Lower leg skin (tissue), 4 donors: ENCODE data around the gene C9orf50. TPM values are rescaled to one million over a fixed set of nuclear protein-coding genes. Genes with fewer than 3 reads are reported as not detected.

Source experiments
- DNase-seq, 2 donors: peaks; one replicate each; pipeline ENCODE4 v3.0.0-alpha.2; 2019; ENCODE audit warnings: low spot score in 2 of 2
- H3K4me3 ChIP-seq: fragments of 200-600 bp; sonication (generic); 2 replicates; pipeline ENCODE4 v1.5.1; 2017; ENCODE audit warnings: mild to moderate bottlenecking, low read depth; ENCODE audit not compliant: poor library complexity, severe bottlenecking
- CTCF ChIP-seq, 3 donors: fragments of 450-650 bp; IDR thresholded peaks; one replicate each; pipeline ENCODE4 v1.5.1; 2016; ENCODE audit warnings: antibody characterized with exemption in 3 of 3, mild to moderate bottlenecking in 3 of 3, moderate library complexity in 2 of 3
- POLR2A ChIP-seq, 2 donors: fragments of 450-650 bp; IDR thresholded peaks; one replicate each; pipeline ENCODE4 v1.6.1; 2016 to 2017; ENCODE audit warnings: antibody characterized with exemption in 2 of 2, mild to moderate bottlenecking in 1 of 2, moderate library complexity in 1 of 2
- WGBS, 2 donors: methylation state at CpG; one replicate each; pipeline ENCODE4 v1.1.5; 2018; 5-methylcytosine and 5-hydroxymethylcytosine counted together
- intact Hi-C: fragments of 100-400 bp; cut with DNase I; formaldehyde crosslinking; loops from one replicate; pipeline ENCODE4 v1.15.0; 2023; ENCODE audit warnings: low total_unique reads
- total RNA-seq, 4 donors: library from RNA; depleted of rRNA; stranded (reverse); fragments of >200 nt; gene quantifications; one replicate each; pipeline ENCODE4 v1.1.0, GENCODE V29; 2016

Gene C9orf50
- total RNA-seq, 4 donors from 2014 or later, result not detected

- TF ChIP-seq POLR2A (IDR thresholded peaks at IDR 0.05) (no peak), CTCF (IDR thresholded peaks at IDR 0.05) (no peak)
- DNase-seq, result no peak
- 89 to 90% methylated on average over 6 of the region's 6 CpGs for WGBS, 2 donors
- intact Hi-C loops, result no loop called here
- no peak overlapping the region for H3K4me3 ChIP-seq
Observed at GRCh38 chr9:129590466-129590865, 30.4 kb downstream of the C9orf50 start.

GRCh38 chr9:129587487-129588262, 33.2 kb downstream of the C9orf50 start:
- TF ChIP-seq CTCF (IDR thresholded peaks at IDR 0.05) (no peak), POLR2A (IDR thresholded peaks at IDR 0.05) (no peak)
- intact Hi-C loops, result loop anchor here (10.0 kb wide), 1 partner anchor 73 kb away; no protein-coding TSS in a partner anchor
- no peak overlapping the region for H3K4me3 ChIP-seq
- DNase-seq, result no peak
- 85 to 88% methylated on average over 23 of the region's 23 CpGs for WGBS, 2 donors

- DNase-seq, result no peak
- no peak overlapping the region for H3K4me3 ChIP-seq
- TF ChIP-seq CTCF (IDR thresholded peaks at IDR 0.05), result no peak
- TF ChIP-seq POLR2A (IDR thresholded peaks at IDR 0.05), result no peak
- intact Hi-C loops, result loop anchor here (10.0 kb wide), 1 partner anchor 72 kb away; no protein-coding TSS in a partner anchor
- WGBS, 2 donors, result 60 to 64% methylated on average over 8 of the region's 8 CpGs
Observed at GRCh38 chr9:129586685-129587084, 34.2 kb downstream of the C9orf50 start.

- no peak for DNase-seq
- TF ChIP-seq POLR2A (IDR thresholded peaks at IDR 0.05) (no peak), CTCF (IDR thresholded peaks at IDR 0.05) (no peak)
- 93 to 96% methylated on average over 1 of the region's 1 CpG for WGBS, 2 donors
- H3K4me3 ChIP-seq, result no peak overlapping the region
- intact Hi-C loops, result loop anchor here (10.0 kb wide), 1 partner anchor 71 kb away; no protein-coding TSS in a partner anchor
Observed at GRCh38 chr9:129586245-129586644, 34.7 kb downstream of the C9orf50 start.

GRCh38 chr9:129585352-129585751, 35.5 kb downstream of the C9orf50 start:
- TF ChIP-seq CTCF (IDR thresholded peaks at IDR 0.05), result no peak
- no peak for TF ChIP-seq POLR2A (IDR thresholded peaks at IDR 0.05)
- WGBS, 2 donors, result 94 to 100% methylated on average over 1 of the region's 1 CpG
- no peak for DNase-seq
- intact Hi-C loops, result loop anchor here (10.0 kb wide), 1 partner anchor 71 kb away; no protein-coding TSS in a partner anchor
- H3K4me3 ChIP-seq, result no peak overlapping the region
